Prostate gland (tissue), 2 donors: Measurements from ENCODE around the gene DMRT1. TPM values are rescaled to one million over a fixed set of nuclear protein-coding genes. Genes with fewer than 3 reads are reported as not detected.

Experiments
- DNase-seq: peaks from one replicate; pipeline ENCODE4 v3.0.0-alpha.2; 2019; ENCODE audit warnings: low spot score
- H3K27ac ChIP-seq, 2 donors: fragments of 200-600 bp; sonication (generic); 2 replicates each; pipeline ENCODE4 v1.5.1; 2017 to 2019
- H3K27me3 ChIP-seq: fragments of 200-600 bp; sonication (generic); replicated peaks from 2 replicates; pipeline ENCODE4 v1.5.1; 2019; ENCODE audit not compliant: insufficient read depth
- H3K36me3 ChIP-seq, 2 donors: fragments of 200-600 bp; sonication (generic); 1 replicate in 1 of 2; 2 replicates in 1 of 2; pipeline versions ENCODE4 v1.5.1 to v1.8.1; 2017 to 2019
- H3K4me1 ChIP-seq: fragments of 200-600 bp; sonication (generic); replicated peaks from 2 replicates; pipeline ENCODE4 v1.5.1; 2019
- H3K4me3 ChIP-seq, 2 donors: fragments of 200-600 bp; sonication (generic); 2 replicates each; pipeline ENCODE4 v1.5.1; 2017 to 2019
- H3K9me3 ChIP-seq: fragments of 200-600 bp; sonication (generic); 2 replicates; pipeline ENCODE4 v1.5.1; 2017
- POLR2A ChIP-seq: fragments of 450-650 bp; IDR thresholded peaks from one replicate; pipeline ENCODE4 v1.6.1; 2016; ENCODE audit warnings: antibody characterized with exemption, mild to moderate bottlenecking
- POLR2AphosphoS5 ChIP-seq: sonication (generic); formaldehyde crosslinking; IDR thresholded peaks from one replicate; pipeline ENCODE4 v1.6.1; 2017; ENCODE audit warnings: antibody characterized with exemption
- WGBS: methylation state at CpG from one replicate; pipeline ENCODE4 v1.1.5; 2018; 5-methylcytosine and 5-hydroxymethylcytosine counted together
- intact Hi-C: fragments of 100-400 bp; cut with DNase I; formaldehyde crosslinking; loops from one replicate; pipeline ENCODE4 v1.14.2; 2022
- total RNA-seq, 2 donors: library from RNA; depleted of rRNA; stranded (reverse); fragments of >200 nt; gene quantifications; one replicate each; pipeline ENCODE4 v1.1.0, GENCODE V29; 2016
- TF ChIP-seq, protein P1 (sequence below), 4 experiments: fragments of 200-600 bp in 2 of 4; fragments of 450-650 bp in 2 of 4; sonication (generic) in 2 of 4; IDR thresholded peaks; 1 replicate in 3 of 4; 2 replicates in 1 of 4; pipeline ENCODE4 v1.5.1; 2016 to 2019; ENCODE audit warnings: antibody characterized with exemption in 4 of 4, mild to moderate bottlenecking in 2 of 4, moderate library complexity in 2 of 4

Gene DMRT1
- total RNA-seq, 2 donors from 2014 or later, result 85.9 TPM; not detected in 1

GRCh38 chr9:1007312-1007711, 165.8 kb downstream of the DMRT1 start:
- 85% methylated on average over 3 of the region's 3 CpGs for WGBS
- Histone ChIP-seq H3K36me3 (no peaks in the 10 kb centered on the region), H3K4me3 (no peak overlapping the region), H3K27me3 (no peaks in the 10 kb centered on the region), H3K27ac (no peak overlapping the region), H3K9me3 (no peaks in the 10 kb centered on the region), H3K4me1 (no peaks in the 10 kb centered on the region)
- intact Hi-C loops, result loop anchor here (10.0 kb wide), 3 partner anchors 113 to 623 kb away; no protein-coding TSS in a partner anchor
- TF ChIP-seq, protein P1, sequence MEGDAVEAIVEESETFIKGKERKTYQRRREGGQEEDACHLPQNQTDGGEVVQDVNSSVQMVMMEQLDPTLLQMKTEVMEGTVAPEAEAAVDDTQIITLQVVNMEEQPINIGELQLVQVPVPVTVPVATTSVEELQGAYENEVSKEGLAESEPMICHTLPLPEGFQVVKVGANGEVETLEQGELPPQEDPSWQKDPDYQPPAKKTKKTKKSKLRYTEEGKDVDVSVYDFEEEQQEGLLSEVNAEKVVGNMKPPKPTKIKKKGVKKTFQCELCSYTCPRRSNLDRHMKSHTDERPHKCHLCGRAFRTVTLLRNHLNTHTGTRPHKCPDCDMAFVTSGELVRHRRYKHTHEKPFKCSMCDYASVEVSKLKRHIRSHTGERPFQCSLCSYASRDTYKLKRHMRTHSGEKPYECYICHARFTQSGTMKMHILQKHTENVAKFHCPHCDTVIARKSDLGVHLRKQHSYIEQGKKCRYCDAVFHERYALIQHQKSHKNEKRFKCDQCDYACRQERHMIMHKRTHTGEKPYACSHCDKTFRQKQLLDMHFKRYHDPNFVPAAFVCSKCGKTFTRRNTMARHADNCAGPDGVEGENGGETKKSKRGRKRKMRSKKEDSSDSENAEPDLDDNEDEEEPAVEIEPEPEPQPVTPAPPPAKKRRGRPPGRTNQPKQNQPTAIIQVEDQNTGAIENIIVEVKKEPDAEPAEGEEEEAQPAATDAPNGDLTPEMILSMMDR (IDR thresholded peaks at IDR 0.05), result no peak
- no peak for TF ChIP-seq POLR2A
- no peak for TF ChIP-seq POLR2AphosphoS5
- no peak for DNase-seq

GRCh38 chr9:1008216-1008615, 166.7 kb downstream of the DMRT1 start:
- intact Hi-C loops, result loop anchor here (10.0 kb wide), 3 partner anchors 113 to 623 kb away; no protein-coding TSS in a partner anchor
- 93% methylated on average over 3 of the region's 3 CpGs for WGBS
- DNase-seq, result no peak

GRCh38 chr9:1009101-1009707, 167.7 kb downstream of the DMRT1 start:
- TF ChIP-seq, protein P1 (IDR thresholded peaks at IDR 0.05), result peak; percentile 83 to 93 (median 88)
- TF ChIP-seq POLR2AphosphoS5, result peak; percentile 43
- no peak for TF ChIP-seq POLR2A
- Histone ChIP-seq H3K27ac (no peak overlapping the region), H3K9me3 (no peaks in the 10 kb centered on the region), H3K4me3 (no peak overlapping the region), H3K36me3 (no peaks in the 10 kb centered on the region), H3K4me1 (no peaks in the 10 kb centered on the region), H3K27me3 (no peaks in the 10 kb centered on the region)
- DNase-seq, result peak; percentile 70
- WGBS, result 4% methylated on average over 14 of the region's 14 CpGs
- intact Hi-C loops, result loop anchor here (10.0 kb wide), 3 partner anchors 114 to 624 kb away; no protein-coding TSS in a partner anchor

More at GRCh38 chr9:1008216-1008615, 166.7 kb downstream of the DMRT1 start:
- no peaks in the 10 kb centered on the region for H3K4me1 ChIP-seq
- H3K27ac ChIP-seq, result no peak overlapping the region
- no peak overlapping the region for H3K4me3 ChIP-seq
- no peaks in the 10 kb centered on the region for H3K36me3 ChIP-seq
- no peaks in the 10 kb centered on the region for H3K9me3 ChIP-seq
- TF ChIP-seq POLR2AphosphoS5, result no peak
- no peak for TF ChIP-seq POLR2A
- TF ChIP-seq, protein P1 (IDR thresholded peaks at IDR 0.05), result no peak
- no peaks in the 10 kb centered on the region for H3K27me3 ChIP-seq

DNA sequence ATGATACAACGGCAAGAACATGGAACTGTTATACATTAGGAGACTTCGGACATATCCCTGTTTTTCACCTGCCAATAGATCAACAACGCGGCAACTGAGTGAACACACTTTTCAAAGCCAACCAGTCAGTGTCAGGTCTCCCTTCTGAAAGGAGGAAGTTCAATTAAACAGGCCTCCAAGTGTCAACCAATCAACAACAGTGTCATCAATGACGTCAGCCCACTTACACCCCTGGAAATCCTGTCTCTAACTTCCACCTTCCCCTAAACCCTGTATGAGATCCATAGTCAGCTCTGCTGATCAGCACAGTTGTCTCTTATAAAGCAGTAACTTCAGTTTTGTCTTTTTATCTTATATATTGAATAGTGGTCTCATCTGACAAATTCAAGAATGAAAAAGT, 171.5 kb downstream of the DMRT1 start:
- WGBS, result 74% methylated on average over 5 of the region's 5 CpGs
- intact Hi-C loops, result no loop called here
- H3K36me3 ChIP-seq, result no peaks in the 10 kb centered on the region
- no peak for TF ChIP-seq POLR2A
- no peak for TF ChIP-seq POLR2AphosphoS5
- TF ChIP-seq, protein P1 (IDR thresholded peaks at IDR 0.05), result no peak
- no peaks in the 10 kb centered on the region for H3K27me3 ChIP-seq
- H3K4me3 ChIP-seq, result no peak overlapping the region
- H3K9me3 ChIP-seq, result no peaks in the 10 kb centered on the region
- H3K4me1 ChIP-seq, result no peaks in the 10 kb centered on the region
- no peak overlapping the region for H3K27ac ChIP-seq
- DNase-seq, result no peak

GRCh38 chr9:1014225-1014624, 172.7 kb downstream of the DMRT1 start:
- Histone ChIP-seq H3K27me3 (no peaks in the 10 kb centered on the region), H3K27ac (no peak overlapping the region), H3K4me1 (no peaks in the 10 kb centered on the region), H3K4me3 (no peak overlapping the region), H3K36me3 (no peaks in the 10 kb centered on the region), H3K9me3 (no peaks in the 10 kb centered on the region)
- intact Hi-C loops, result no loop called here
- DNase-seq, result no peak
- 83% methylated on average over 4 of the region's 4 CpGs for WGBS
- TF ChIP-seq POLR2A, result no peak
- no peak for TF ChIP-seq POLR2AphosphoS5
- TF ChIP-seq, protein P1 (IDR thresholded peaks at IDR 0.05), result no peak
